Retinal pigment epithelial cell (primary cell): Measurements from ENCODE around the gene POSTN.
"Not testable (repeated sequence)": the region's sequence is repeated elsewhere in the genome, so short reads cannot be mapped to it uniquely, and the experiment has no call there.

Source experiments
- DNase-seq: peaks from one replicate; pipeline ENCODE4 v3.0.0-alpha.2; 2010; ENCODE audit warnings: low read depth
- H3K4me3 ChIP-seq: 2 replicates; pipeline ENCODE4 v1.5.1; 2011; ENCODE audit warnings: mild to moderate bottlenecking, low read length, control low read depth, moderate library complexity
- CTCF ChIP-seq: conservative IDR thresholded peaks from 2 replicates; pipeline ENCODE4 v1.5.1; 2011; ENCODE audit warnings: low read depth, low read length, control low read depth, inconsistent platforms

POSTN gene

GRCh38 chr13:37597477-37598025 is 1.0 kb downstream of the POSTN start:
- TF ChIP-seq CTCF = no peak
- DNase-seq = no peak
- peak overlapping the region; percentile 34 for H3K4me3 ChIP-seq

- no peak for TF ChIP-seq CTCF
- no peak overlapping the region for H3K4me3 ChIP-seq
- no peak for DNase-seq
Observed at GRCh38 chr13:37596805-37597204, 1.8 kb downstream of the POSTN start.

- no peak for TF ChIP-seq CTCF
- H3K4me3 ChIP-seq = no peak overlapping the region
- DNase-seq = no peak
Observed at GRCh38 chr13:37595162-37595561, 3.4 kb downstream of the POSTN start.

GRCh38 chr13:37594550-37594949 is 4.0 kb downstream of the POSTN start:
- TF ChIP-seq CTCF = no peak
- no peak for DNase-seq
- H3K4me3 ChIP-seq = no peak overlapping the region

GRCh38 chr13:37589381-37589780 is 9.2 kb downstream of the POSTN start:
- not testable (repeated sequence) for H3K4me3 ChIP-seq, DNase-seq

GRCh38 chr13:37587236-37587635 is 11.3 kb downstream of the POSTN start:
- no peak for DNase-seq
- TF ChIP-seq CTCF = no peak
- no peak overlapping the region for H3K4me3 ChIP-seq

- no peak overlapping the region for H3K4me3 ChIP-seq
- no peak for TF ChIP-seq CTCF
- DNase-seq = no peak
Observed at GRCh38 chr13:37586164-37586563, 12.4 kb downstream of the POSTN start.

GRCh38 chr13:37585541-37585940 is 13.0 kb downstream of the POSTN start:
- DNase-seq = no peak
- TF ChIP-seq CTCF = no peak
- H3K4me3 ChIP-seq = no peak overlapping the region
